Stimulated activated CD4-positive, alpha-beta T cell treated with anti-CD3 and anti-CD28 coated beads, Interleukin-1b, Interleukin-23, amount 100 ng/mL, for 48 hours (primary cell): Measurements from ENCODE around the gene PSAP.

Source experiments
- DNase-seq: peaks from one replicate; pipeline ENCODE4 v3.0.0-alpha.2; 2020

The PSAP gene

GRCh38 chr10:71806704-71807556 is 44.1 kb downstream of the PSAP start:
- DNase-seq: no peak

- DNase-seq: no peak
Measured at GRCh38 chr10:71805776-71806703, 45.0 kb downstream of the PSAP start.

- DNase-seq: no peak
Measured at GRCh38 chr10:71804077-71804476, 47.0 kb downstream of the PSAP start.

GRCh38 chr10:71802715-71803488 is 48.1 kb downstream of the PSAP start:
- no peak for DNase-seq

GRCh38 chr10:71802235-71802634 is 48.8 kb downstream of the PSAP start:
- DNase-seq: no peak

GRCh38 chr10:71801361-71801760 is 49.7 kb downstream of the PSAP start:
- no peak for DNase-seq

- DNase-seq: no peak
Measured at GRCh38 chr10:71799608-71800453, 51.2 kb downstream of the PSAP start.

GRCh38 chr10:71799112-71799511 is 51.9 kb downstream of the PSAP start:
- no peak for DNase-seq

- no peak for DNase-seq
Measured at GRCh38 chr10:71798308-71798624, 52.8 kb downstream of the PSAP start.

GRCh38 chr10:71797533-71798307 is 53.3 kb downstream of the PSAP start:
- DNase-seq: no peak

- no peak for DNase-seq
Measured at GRCh38 chr10:71796749-71797405, 54.2 kb downstream of the PSAP start.

GRCh38 chr10:71795248-71795647 is 55.8 kb downstream of the PSAP start:
- no peak for DNase-seq

GRCh38 chr10:71790749-71791440 is 60.2 kb downstream of the PSAP start:
- no peak for DNase-seq

- DNase-seq: no peak
Measured at GRCh38 chr10:71789871-71790270, 61.2 kb downstream of the PSAP start.

- DNase-seq: no peak
Measured at GRCh38 chr10:71788954-71789353, 62.1 kb downstream of the PSAP start.

- DNase-seq: no peak
Measured at GRCh38 chr10:71784679-71785272, 66.3 kb downstream of the PSAP start.

- DNase-seq: no peak
Measured at GRCh38 chr10:71783917-71784678, 67.0 kb downstream of the PSAP start.

- no peak for DNase-seq
Measured at GRCh38 chr10:71782917-71783490, 68.0 kb downstream of the PSAP start.
